NCI-H748 (cell line): ENCODE results near the gene KAZN.

Experiments
- DNase-seq: peaks from one replicate; lab custom pipeline; 2025; ENCODE audit not compliant: unreplicated experiment; lab: John Stamatoyannopoulos, UW

KAZN gene

DNA sequence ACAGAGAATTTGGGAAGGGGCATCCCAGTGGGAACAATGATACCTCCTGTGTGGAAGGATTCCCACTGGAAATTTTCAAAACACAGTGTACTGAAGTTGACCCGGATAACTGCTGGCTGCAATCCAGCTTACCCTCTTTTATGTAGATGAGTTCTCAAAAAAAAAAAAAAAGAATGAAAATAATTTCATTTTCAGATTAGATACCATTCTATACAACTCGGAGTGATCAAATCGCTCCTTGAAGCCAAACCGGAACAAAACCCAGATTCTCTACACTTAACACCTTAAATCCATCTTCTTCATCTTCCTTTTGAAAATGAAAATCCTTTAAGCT lies 69.1 kb downstream of the KAZN start:
- no peak for DNase-seq

DNA sequence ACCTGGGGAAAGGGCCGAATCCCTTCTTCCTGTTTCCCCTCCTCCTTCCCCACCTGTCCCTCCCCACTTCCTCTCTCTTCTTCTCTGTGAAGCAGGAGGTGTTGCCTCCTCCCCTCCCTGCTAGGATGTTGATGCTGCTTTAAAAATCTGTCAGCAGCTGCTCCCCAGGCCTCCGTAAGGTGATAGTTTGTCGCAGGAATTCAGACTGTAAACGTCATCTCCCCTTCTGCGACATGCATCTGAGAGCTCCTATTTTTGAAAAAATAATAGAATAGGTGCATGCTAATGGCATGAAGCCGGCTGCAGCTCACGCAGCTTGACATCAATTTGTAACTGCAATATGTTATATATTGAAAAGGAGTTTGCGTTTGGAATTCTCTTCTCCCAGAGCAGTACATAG lies 70.1 kb downstream of the KAZN start:
- DNase-seq, result no peak

DNA sequence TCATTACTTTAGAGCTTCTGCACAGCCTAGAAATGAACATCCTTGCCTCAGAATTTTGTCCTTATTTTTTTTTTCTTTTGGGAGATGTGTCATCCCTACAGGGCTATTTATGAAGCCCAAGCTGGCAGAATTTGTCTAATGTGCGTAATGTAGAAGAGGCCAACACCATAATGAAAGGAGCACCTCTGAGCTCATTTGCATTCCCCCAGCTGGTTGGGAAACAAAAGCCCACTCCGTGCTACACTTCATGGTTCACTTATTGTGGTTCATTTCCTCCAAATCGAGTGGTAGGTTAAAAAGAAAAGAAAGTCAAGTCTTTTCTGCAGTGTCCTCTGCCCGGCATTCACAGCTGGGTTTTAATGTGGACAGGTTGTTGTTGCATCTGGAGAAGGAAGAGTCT lies 73.5 kb downstream of the KAZN start:
- no peak for DNase-seq

DNA sequence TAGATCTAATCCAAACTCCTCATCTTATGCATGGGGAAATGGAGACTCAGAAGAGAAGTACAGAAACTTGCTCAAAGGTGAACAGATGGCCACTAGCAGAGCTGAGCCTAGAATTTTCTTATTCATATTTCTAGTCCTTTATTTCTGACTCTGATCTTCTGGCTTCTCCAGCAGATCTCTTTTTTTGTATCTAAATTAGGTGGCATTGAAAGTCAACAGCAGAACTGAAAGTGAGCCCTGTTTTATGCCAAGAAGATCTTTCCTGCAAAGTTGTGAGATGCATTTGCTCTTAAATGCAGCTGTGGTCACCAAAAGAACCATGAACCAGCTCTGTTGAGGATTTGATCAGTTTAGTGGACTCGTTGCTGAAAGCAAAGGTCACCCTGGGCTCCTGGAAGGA lies 75.5 kb downstream of the KAZN start:
- no peak for DNase-seq

DNA sequence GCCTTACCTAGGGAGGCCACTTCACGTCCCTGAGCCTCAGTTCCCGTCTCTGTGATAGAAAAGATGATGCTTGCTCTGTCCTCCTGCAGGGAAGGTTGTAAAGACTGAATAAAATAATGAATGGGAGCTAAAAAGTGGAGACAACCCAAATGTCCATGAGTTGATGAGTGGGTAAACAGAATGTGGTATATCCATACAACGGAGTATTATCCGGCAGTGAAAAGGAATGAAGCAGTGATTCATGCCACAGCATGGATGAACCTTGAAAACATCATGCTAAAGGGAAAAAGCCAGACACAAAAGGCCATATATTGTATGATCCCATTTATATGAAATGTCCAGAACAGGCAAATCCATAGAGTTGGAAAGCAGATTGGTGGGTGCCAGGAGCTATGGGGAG lies 77.9 kb downstream of the KAZN start:
- no peak for DNase-seq

DNA sequence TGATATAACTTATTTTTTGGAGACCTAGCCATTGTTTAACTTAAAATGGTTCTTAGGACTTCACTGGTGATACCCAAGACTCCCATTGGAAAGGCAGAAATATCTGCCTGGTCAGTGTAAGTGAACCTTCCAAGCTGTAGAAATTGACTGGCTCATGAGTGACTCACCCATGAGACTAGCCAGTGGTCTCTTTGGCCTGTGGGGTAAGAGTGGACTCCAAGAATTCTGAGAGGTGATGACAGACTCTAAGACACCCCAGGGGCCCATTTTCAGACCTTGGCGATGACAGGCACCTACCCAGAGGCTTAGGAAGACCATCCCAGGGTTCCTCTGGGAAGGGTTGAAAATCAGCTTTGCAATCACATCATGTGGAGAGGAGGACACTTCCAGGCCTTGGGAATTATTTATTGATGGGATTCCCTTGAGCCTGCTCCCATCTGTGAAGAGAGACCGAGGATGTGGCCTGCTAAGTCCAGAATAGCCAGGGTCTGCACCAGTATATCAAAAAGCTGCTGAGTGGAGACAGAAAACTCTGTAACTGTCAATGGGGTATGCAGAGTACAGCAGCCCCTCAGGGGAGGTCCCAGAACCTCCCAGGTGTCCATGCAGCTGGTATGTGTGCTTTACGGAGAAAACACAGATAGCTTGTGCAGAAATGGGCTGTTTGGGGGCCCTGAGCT lies 78.9 kb downstream of the KAZN start:
- no peak for DNase-seq

DNA sequence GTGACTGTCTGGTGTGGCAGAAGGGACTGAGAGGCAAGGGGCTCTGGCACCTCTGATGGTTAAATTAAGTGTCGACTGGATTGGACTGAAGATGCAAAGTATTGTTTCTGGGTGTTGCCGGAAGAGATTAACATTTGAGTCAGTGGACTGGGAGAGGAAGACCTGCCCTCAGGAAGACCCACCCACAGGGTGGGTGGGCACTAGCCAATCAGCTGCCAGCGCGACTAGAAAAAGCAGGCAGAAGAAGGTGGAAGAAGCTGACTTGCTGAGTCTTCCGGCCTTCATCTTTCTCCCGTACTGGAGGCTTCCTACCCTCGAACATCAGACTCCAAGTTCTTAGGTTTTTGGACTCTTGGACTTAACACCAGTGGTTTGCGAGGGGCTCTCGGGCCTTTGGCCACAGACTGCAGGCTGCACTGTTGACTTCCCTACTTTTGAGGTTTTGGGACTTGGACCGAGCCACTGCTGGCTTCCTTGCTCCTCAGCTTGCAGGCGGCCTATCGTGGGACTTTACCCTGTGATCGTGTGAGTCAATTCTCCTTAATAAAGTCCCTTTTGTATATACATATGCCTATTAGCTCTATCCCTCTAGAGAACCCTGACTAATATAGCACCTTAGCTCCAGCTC lies 79.6 kb downstream of the KAZN start:
- no peak for DNase-seq

DNA sequence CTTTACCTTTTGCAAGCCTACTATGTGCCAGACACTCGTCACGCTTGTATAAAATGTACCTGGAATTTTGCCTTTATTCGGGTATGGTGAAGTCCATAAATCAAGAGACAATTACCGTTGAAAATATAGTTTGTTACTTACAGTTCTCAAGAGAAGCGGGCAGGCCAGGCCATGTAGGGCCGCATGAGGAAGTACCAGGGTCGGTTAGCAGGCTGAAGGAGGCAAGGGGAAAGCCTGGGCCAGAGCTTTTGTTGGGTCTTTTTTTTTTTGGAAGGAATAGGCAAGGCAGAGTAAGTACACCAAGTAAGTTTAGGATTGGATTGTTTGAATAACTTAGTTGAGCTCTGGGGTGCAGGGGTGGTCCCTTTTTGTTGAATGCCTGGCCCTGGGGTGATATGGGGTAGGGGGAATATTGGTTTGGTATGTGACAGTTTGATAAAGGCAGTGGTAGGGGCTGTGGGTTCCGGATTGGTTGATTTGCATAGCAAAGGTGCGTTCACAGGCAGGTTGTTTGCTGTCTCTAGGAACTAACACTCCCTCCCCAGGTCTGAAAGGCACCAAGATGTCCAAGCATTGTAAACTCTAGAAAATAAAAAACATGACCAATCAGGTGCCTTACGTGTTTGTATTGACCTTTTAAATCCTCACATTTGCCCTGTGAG lies 80.7 kb downstream of the KAZN start:
- no peak for DNase-seq

DNA sequence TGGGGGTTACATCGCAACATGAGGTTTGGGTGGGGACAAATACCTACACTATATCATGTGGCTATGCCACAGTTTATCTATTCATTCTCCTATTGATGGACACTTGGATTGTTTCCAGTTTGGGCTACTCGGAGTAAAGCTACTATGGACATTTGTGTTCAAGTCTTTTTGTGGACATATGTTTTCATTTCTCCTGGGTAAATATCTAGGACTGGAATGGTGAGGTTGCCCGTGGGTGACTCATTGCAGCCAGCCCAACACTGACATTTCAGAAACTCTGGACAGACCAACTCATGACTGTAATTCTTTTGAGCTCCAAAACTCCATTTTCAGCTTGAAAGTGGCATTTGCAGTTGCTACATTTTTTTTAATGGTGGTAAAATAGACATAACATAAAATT lies 82.7 kb downstream of the KAZN start:
- no peak for DNase-seq

DNA sequence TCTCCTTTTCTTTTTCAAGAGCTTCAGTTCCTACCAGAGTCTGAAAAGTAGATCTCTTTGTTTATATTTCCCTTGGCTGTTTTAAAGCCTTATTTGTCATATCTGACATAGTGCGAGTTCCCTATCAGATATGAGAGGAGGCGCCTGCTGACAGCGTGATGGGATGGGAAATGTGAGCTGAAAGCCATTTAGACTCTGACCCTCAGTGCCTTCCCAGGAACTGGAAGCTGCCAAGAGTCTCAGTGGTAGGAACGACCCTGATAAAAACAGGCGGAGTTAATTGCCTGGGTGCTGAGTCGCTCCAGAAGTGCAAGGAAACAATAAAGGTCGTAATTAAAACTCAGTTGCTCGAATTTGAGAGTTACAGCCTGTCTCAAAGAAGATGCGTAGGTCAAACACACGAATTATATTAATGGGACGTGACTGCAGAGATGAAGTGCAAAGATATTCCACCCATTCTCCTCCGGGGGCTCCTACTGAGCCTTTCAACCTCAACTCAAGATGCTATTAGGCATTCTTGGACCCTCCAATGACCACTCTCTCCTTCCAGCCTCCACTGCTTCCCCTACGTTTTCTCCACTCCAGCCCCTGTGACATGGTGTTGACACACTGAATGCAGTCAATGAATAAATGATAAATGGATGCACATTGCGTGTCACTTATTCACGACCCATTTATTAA lies 84.6 kb downstream of the KAZN start:
- peak; percentile 21 for DNase-seq

DNA sequence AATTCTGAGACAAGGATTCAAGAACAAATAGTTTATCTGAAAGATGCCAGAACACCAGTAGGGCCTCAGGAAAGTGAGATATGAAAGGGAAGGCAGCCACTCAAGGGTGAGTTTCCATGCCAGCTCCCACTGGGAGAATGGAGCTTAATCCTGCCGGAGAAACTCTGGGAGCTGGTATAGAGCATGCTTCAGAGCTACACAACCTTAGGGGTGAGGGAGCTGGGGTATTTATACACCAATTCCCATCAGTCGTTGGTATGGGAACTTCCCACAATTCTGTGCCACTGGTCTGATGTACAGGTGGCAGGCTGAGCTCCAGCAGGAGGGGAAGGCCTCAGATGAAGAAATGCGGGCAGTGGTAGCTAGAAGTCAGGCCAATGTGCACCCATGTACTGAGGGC lies 86.6 kb downstream of the KAZN start:
- no peak for DNase-seq

DNA sequence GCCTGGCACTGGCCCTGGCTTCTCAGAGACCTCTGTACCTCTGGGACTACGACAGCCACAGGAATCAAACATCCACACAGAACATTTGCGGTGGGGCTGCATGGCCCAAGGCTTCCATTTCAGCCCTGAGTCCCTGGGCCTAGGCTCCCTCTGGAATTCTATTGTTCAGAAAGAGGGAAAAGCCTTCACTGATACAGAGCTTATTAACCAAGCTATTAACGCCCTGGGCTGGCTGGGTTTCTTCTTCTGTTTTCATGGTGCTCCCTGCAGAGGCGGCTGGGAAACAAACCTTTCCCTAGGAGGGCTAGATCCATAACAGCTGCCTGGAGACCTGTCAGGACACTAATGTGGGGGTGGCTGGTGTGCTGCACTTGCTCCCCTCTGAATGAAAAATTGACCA lies 88.2 kb downstream of the KAZN start:
- no peak for DNase-seq

DNA sequence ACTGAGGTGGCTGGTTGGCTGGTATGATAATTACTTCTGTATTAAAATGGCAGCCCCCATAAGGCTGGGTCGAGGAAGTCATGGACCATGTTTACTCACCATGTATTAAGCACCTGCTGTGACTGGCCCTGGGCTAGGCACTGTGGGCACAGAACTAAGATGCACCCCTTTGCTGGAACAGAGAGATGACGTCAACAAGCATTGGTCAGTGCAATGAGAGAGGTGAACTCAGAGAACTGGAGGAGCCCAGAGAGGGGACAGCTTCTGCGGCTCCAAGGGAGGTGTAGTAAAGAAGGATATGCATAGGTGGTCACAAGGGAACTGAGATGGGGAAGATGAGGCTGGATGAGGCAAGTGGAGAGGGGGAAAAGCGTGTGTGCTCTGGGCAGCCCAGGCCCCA lies 88.7 kb downstream of the KAZN start:
- no peak for DNase-seq

DNA sequence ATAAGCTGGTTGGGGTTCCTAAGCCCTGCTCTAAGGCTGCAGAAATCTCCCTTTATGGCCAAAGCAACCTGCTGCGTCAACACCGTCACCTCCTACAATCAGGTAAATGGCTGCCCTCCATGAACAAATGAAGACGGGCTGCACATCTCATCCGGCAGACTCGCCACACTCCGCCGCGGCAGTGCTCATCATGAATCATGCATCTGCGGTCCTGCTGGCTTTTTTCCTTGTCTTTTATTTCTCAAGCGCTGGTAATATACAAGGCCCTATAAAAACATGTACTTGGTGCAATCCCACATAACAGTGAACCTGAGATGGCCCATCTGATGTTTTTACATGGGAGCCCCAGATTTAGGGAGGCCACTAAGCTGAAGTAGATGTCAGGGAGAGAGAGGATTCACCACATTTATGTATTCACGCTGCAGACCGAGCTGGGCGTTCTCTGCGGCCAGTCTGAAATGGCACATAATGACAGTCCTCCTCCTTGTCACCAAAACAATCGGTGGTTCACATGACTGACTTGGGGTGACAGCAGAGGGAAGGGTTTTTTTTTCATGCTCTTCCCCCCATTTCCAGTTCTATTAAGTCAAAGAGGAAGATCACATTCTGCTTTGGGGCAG lies 91.6 kb downstream of the KAZN start:
- DNase-seq, result no peak

DNA sequence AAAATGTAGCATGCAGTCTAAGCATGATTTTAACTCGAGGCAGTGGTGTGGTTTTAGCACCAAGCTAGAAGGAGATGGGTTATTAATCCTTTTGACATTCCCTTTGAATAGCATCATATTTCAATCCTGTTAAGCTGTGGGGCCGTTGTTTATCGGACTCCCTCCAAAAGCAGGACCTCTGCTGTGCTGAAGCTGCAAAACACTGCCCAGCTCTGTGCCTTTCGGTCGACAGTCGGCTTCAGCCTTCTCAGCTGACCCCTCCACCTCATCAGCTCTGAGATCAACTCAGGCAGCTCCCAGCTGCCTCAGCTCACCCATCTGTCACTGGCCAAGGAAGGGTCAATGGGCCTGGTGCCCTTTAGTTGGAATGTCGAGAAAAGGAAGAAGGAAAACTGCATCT lies 95.5 kb downstream of the KAZN start:
- no peak for DNase-seq

DNA sequence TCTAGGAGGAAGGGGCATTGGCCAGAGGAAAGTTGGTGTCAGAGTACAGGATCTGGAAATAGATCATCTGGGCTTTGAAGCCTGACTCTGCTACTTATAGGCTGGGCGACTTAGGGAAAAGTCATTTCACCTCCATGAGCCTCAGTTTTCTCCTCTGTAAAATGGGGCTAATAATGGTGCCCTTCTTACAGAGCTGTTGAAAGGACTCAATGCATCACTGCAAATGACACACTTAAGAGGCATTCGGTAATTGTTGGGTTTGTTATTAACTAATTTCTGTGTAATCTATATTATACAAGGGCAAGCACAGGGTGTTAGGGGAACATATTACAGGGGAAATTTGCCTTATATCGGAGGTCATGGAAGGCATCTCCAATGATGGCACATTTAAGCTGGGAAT lies 96.1 kb downstream of the KAZN start:
- DNase-seq, result no peak

DNA sequence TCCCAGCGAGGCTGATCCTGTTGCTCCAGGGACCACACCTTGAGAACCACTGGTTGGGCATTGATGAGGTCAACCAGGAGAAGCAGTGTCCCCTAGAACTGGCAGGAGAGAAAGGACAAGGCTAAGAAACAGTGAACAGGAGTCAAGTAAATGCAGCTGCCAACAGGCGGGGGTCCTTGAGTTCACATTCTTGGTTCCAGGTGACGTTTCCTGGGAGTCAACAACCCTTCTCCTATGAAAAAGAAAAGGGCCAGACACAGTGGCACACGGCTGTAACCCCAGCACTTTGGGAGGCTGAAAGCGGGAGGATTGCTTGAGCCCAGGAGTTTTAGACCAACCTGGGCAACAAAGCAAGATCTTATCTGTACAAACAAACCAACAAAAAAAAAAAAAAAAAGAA lies 98.3 kb downstream of the KAZN start:
- no peak for DNase-seq

DNA sequence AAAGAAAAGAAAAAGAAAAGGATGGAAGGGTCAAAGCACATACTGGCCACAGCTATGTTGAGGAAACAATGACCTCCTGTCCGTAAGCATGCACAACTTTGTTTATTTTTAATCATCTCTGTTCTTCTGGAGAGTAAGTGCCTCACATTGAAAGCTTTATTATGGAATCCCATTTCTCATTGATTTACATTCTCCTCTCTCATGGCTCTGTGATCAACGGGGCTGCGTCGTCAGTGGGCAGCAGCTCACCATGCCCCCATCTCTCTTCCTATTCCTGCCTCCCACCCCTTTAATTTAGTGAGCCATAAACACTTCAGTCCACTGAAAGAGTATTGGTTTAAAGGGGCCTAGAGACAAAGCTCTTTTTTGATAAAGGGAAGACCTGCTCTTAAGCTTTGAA lies 98.9 kb downstream of the KAZN start:
- no peak for DNase-seq

DNA sequence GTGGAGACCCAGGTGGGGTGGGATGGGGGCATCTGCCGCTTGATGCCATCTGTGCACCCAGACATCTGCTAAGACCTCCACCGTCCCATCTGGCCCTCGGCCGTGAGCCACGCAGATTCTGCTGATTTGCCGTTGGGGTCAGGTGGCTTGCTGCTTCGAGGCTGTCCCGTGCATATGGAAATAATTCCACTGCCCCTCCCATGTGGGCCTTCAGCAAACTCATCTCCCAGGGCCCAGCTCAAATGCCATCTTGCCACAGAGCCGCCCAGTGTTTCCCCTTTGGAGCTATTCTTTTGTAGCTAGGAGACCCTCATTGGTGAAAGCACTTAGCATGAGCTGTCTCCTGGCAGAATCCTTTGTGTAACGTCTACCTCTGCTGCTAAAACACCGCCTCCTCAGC lies 99.8 kb downstream of the KAZN start:
- no peak for DNase-seq

DNA sequence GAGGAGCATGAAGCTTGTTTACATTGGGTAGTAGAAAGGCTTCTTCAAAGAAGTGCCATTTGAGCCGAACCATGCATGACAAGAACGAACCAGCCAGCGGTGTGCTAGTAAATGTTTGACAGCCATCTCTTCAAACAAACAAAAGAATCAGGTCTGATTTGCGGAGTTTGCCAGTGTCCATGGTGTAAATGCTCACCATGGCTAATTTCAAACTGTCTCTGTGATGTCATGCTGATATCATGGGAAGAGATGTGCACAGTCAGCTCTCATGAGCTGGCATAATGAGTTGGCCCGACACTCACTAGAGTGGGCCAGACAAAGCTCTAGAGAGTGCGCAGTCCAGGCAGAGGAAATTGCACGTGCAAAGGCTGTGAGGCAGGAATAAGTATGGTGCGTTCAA lies 101.1 kb downstream of the KAZN start:
- peak; percentile 1 for DNase-seq

DNA sequence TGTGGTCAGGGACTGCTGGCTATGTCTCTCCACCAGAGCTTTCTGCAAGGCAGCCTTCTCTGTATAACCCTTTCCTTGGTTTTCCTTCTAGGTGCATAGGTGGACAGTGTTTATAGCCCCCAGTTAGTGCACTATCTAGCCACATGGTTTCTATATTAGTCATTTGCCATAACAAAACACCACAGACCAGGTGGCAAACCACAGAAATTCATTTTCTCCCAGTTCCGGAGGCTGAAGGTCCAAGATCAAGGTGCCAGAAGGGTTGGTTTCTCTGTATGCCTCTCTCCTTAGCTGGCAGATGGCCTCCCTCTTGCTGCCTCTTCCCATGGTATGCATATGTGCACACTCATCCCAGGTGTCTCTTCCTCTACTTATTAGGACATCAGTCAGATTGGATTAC lies 106.4 kb downstream of the KAZN start:
- no peak for DNase-seq

DNA sequence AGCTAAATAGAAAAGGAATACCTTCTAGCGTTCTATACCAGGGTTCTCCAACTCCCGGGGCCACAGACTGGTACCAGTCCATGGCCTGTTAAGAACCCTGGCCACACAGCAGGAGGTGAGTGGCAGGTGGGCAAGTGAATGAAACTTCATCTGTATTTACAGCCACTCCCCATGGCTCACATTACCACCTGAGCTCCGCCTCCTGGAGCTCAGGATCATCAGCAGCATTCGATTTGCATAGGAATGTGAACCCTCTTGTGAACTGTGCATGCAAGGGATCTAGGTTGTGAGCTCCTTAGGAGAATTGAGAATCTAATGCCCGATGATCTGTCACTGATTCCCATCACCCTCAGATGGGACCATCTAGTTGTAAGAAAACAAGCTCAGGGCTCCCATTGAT lies 107.3 kb downstream of the KAZN start:
- DNase-seq, result peak; percentile 3
